MM.1S (cell line): ENCODE measurements around the gene MARCOL.

Experiments used
- DNase-seq: peaks from one replicate; pipeline ENCODE4 v3.0.0-alpha.2; 2015
- H2AFZ ChIP-seq: fragments of 300-600 bp; sonication (generic); 2 replicates; pipeline ENCODE4 v1.6.0; 2016; ENCODE audit warnings: antibody characterized with exemption, low read length
- H3F3A ChIP-seq: fragments of 300-600 bp; sonication (generic); 2 replicates; pipeline ENCODE4 v1.6.1; 2016; ENCODE audit warnings: mild to moderate bottlenecking, antibody characterized with exemption, low read length, moderate library complexity, mixed read lengths; ENCODE audit not compliant: insufficient read depth
- H3K27ac ChIP-seq: fragments of 300-600 bp; sonication (generic); 2 replicates; pipeline ENCODE4 v1.5.1; 2016; ENCODE audit warnings: mild to moderate bottlenecking, low read length
- H3K27me3 ChIP-seq: fragments of 300-600 bp; sonication (generic); replicated peaks from 2 replicates; pipeline ENCODE4 v1.6.0; 2016; ENCODE audit warnings: low read length; ENCODE audit not compliant: insufficient read depth
- H3K36me3 ChIP-seq: fragments of 300-600 bp; sonication (generic); replicated peaks from 2 replicates; pipeline ENCODE4 v1.6.1; 2016; ENCODE audit warnings: mild to moderate bottlenecking, low read length, mixed read lengths; ENCODE audit not compliant: insufficient read depth
- H3K4me1 ChIP-seq: fragments of 300-600 bp; sonication (generic); 2 replicates; pipeline ENCODE4 v1.6.1; 2016; ENCODE audit warnings: low read length, mixed read lengths
- H3K4me2 ChIP-seq: fragments of 300-600 bp; sonication (generic); 2 replicates; pipeline ENCODE4 v1.6.0; 2016; ENCODE audit warnings: low read depth, low read length
- H3K4me3 ChIP-seq: fragments of 300-600 bp; sonication (generic); 2 replicates; pipeline ENCODE4 v1.5.1; 2016; ENCODE audit warnings: low read length, mixed read lengths
- H3K79me2 ChIP-seq: fragments of 300-600 bp; sonication (generic); 2 replicates; pipeline ENCODE4 v1.6.1; 2016; ENCODE audit warnings: mixed run types, low read length, mixed read lengths
- H3K9ac ChIP-seq: fragments of 300-600 bp; sonication (generic); 2 replicates; pipeline ENCODE4 v1.6.1; 2016; ENCODE audit warnings: low read length, mixed read lengths
- H3K9me2 ChIP-seq: fragments of 300-600 bp; sonication (generic); replicated peaks from 2 replicates; pipeline ENCODE4 v1.6.1; 2016; ENCODE audit warnings: mild to moderate bottlenecking, low read length, mixed read lengths; ENCODE audit not compliant: insufficient read depth
- H3K9me3 ChIP-seq: fragments of 300-600 bp; sonication (generic); replicated peaks from 2 replicates; pipeline ENCODE4 v1.6.1; 2016; ENCODE audit warnings: mild to moderate bottlenecking, low read length, mixed read lengths; ENCODE audit not compliant: insufficient read depth
- H4K20me1 ChIP-seq: fragments of 300-600 bp; sonication (generic); 2 replicates; pipeline ENCODE4 v1.6.1; 2016; ENCODE audit warnings: mild to moderate bottlenecking, low read length, moderate library complexity, mixed read lengths; ENCODE audit not compliant: insufficient read depth
- EZH2 ChIP-seq: fragments of 300-600 bp; sonication (generic); optimal IDR thresholded peaks from 2 replicates; pipeline ENCODE3; 2017; ENCODE audit warnings: low read depth, mild to moderate bottlenecking, antibody characterized with exemption, low read length, mixed read lengths
- EZH2phosphoT487 ChIP-seq: fragments of 300-600 bp; sonication (generic); IDR thresholded peaks from 2 replicates; pipeline ENCODE4 v1.6.1; 2018; ENCODE audit warnings: antibody characterized with exemption, low read length
- TF ChIP-seq, protein P1 (sequence below): fragments of 300-600 bp; sonication (generic); IDR thresholded peaks from 2 replicates; pipeline ENCODE4 v1.5.1; 2016; ENCODE audit warnings: antibody characterized with exemption, low read length, mixed read lengths

Gene MARCOL

GRCh38 chr5:148201151-148201550, 37.2 kb upstream of the MARCOL start:
- no peaks in the 10 kb centered on the region for H3K4me1 ChIP-seq
- H3K36me3 ChIP-seq, result no peaks in the 10 kb centered on the region
- H3F3A ChIP-seq, result no peaks in the 10 kb centered on the region
- H3K9ac ChIP-seq, result no peak overlapping the region
- no peaks in the 10 kb centered on the region for H4K20me1 ChIP-seq
- no peak overlapping the region for H3K4me3 ChIP-seq
- no peaks in the 10 kb centered on the region for H3K79me2 ChIP-seq
- no peaks in the 10 kb centered on the region for H3K27me3 ChIP-seq
- H3K27ac ChIP-seq, result no peak overlapping the region
- no peak overlapping the region for H2AFZ ChIP-seq
- no peak for TF ChIP-seq EZH2phosphoT487
- TF ChIP-seq, protein P1, sequence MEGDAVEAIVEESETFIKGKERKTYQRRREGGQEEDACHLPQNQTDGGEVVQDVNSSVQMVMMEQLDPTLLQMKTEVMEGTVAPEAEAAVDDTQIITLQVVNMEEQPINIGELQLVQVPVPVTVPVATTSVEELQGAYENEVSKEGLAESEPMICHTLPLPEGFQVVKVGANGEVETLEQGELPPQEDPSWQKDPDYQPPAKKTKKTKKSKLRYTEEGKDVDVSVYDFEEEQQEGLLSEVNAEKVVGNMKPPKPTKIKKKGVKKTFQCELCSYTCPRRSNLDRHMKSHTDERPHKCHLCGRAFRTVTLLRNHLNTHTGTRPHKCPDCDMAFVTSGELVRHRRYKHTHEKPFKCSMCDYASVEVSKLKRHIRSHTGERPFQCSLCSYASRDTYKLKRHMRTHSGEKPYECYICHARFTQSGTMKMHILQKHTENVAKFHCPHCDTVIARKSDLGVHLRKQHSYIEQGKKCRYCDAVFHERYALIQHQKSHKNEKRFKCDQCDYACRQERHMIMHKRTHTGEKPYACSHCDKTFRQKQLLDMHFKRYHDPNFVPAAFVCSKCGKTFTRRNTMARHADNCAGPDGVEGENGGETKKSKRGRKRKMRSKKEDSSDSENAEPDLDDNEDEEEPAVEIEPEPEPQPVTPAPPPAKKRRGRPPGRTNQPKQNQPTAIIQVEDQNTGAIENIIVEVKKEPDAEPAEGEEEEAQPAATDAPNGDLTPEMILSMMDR, result no peak
- TF ChIP-seq EZH2, result no peak
- DNase-seq, result no peak
- no peaks in the 10 kb centered on the region; the same call in 1 of the 2 replicates for H3K9me2 ChIP-seq
- H3K9me3 ChIP-seq, result no peaks in the 10 kb centered on the region
- H3K4me2 ChIP-seq, result no peak overlapping the region

DNA sequence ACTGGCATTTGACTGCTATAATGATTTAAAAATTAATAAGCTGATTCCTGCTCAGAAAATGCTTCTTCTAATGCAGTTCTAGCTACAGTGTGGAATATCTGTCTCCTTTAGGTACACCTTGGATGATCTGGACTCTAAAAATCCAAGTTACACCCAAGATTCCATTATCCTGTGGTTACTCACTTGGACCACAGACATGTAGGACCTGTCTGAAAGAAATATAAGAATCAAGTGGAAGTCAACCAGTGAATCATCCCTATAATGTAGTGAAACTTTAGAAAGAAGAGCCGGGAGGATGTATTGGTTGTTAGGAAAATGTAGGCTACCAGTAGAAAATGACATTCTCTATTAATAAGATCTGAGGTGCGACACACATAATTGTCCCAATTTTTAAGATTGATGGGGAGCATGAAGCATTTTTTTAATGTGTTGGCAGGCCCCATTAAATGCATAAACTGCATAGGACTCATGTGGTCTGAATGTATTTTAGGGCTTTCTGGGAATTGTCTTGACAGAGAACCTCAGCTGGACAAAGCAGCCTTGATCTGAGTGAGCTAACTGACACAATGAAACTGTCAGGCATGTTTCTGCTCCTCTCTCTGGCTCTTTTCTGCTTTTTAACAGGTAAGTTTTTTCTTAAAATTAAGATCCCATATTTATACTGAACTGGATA, 35.7 kb upstream of the MARCOL start, which contains the start of gene SPINK6:
Gene SPINK6 (plus strand): TSS at position 512 of the 673 bp plus-strand sequence. CDS start 55 bp downstream, at position 567.
- no peak for DNase-seq
- Histone ChIP-seq H3K4me1 (no peaks in the 10 kb centered on the region), H3K79me2 (no peaks in the 10 kb centered on the region), H3K36me3 (no peaks in the 10 kb centered on the region), H4K20me1 (no peaks in the 10 kb centered on the region), H3K9me3 (no peaks in the 10 kb centered on the region), H3K9ac (no peak within 1 kb of the TSS), H2AFZ (no peak within 1 kb of the TSS), H3K4me2 (no peak within 1 kb of the TSS), H3K4me3 (no peak within 1 kb of the TSS), H3F3A (no peaks in the 10 kb centered on the region), H3K27ac (no peak within 1 kb of the TSS), H3K9me2 (no peaks in the 10 kb centered on the region; the same call in 1 of the 2 replicates), H3K27me3 (no peaks in the 10 kb centered on the region)
- TF ChIP-seq, protein P1, result no peak
- TF ChIP-seq EZH2phosphoT487, result no peak
- TF ChIP-seq EZH2, result no peak

DNA sequence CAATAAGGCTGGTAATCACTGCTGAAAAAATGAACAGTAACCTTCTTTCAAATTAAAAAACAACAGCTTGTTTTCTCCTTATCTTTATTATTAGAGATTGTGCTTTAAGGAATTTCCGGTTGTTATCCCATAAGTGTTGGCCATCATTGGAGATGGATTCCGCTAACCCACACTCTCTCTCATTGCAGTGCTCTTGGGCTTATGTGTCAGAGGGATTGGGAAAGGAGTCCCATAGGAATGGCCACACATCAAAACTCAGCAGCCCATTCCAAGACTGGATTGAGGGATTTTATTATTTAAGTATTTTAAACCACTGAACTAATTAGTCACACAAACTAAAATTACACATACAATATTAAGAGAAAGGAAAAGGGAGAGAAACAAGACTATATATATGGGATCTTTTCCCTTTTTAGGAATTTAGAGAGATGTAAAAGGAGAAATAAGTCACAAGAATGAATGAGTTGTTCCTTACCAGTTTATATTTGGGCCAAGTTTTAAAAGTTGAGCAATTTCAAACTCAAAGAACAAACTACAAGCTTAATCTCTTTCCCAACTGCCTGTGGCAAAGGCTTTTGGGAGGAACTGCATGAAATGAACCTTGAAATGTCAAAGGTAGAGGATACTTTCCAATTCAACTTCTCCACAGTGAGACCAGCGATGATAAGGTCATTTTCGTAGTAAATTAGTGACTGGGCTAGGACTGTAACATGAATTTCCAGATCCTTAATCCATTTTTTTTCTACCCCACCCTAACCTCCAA, 33.1 kb upstream of the MARCOL start:
- no peak overlapping the region for H3K9ac ChIP-seq
- H2AFZ ChIP-seq, result no peak overlapping the region
- H3K4me3 ChIP-seq, result no peak overlapping the region
- H4K20me1 ChIP-seq, result no peaks in the 10 kb centered on the region
- no peaks in the 10 kb centered on the region for H3K27me3 ChIP-seq
- H3K36me3 ChIP-seq, result no peaks in the 10 kb centered on the region
- H3K79me2 ChIP-seq, result no peaks in the 10 kb centered on the region
- no peak for TF ChIP-seq EZH2phosphoT487
- no peak for TF ChIP-seq EZH2
- TF ChIP-seq, protein P1, result no peak
- H3K9me2 ChIP-seq, result no peaks in the 10 kb centered on the region; the same call in 1 of the 2 replicates
- no peak overlapping the region for H3K4me2 ChIP-seq
- DNase-seq, result no peak
- no peaks in the 10 kb centered on the region for H3K9me3 ChIP-seq
- H3K4me1 ChIP-seq, result no peaks in the 10 kb centered on the region
- H3F3A ChIP-seq, result no peaks in the 10 kb centered on the region
- no peak overlapping the region for H3K27ac ChIP-seq
